Mucosa of stomach (tissue), 1 donor: ENCODE results near the gene EBP.
A peak's percentile ranks its signal among the peaks of the same experiment; 100 is the strongest.

Experiments
- H3K27me3 ChIP-seq: one replicate; pipeline ENCODE4 v1.7.0; 2013; ENCODE audit warnings: mild to moderate bottlenecking, low read length; ENCODE audit not compliant: control insufficient read depth, insufficient read depth
- H3K36me3 ChIP-seq: one replicate; pipeline ENCODE4 v1.7.0; 2013; ENCODE audit warnings: low read length; ENCODE audit not compliant: control insufficient read depth, insufficient read depth
- H3K4me1 ChIP-seq: one replicate; pipeline ENCODE4 v1.7.0; 2013; ENCODE audit warnings: mild to moderate bottlenecking, low read length; ENCODE audit not compliant: control insufficient read depth, insufficient read depth
- H3K4me3 ChIP-seq: one replicate; pipeline ENCODE4 v1.7.0; 2013; ENCODE audit warnings: low read length
- H3K9ac ChIP-seq: one replicate; pipeline ENCODE4 v1.7.0; 2013; ENCODE audit warnings: mild to moderate bottlenecking, low read length, moderate library complexity
- H3K9me3 ChIP-seq: one replicate; pipeline ENCODE4 v1.7.0; 2013; ENCODE audit warnings: mild to moderate bottlenecking, low read length, moderate library complexity; ENCODE audit not compliant: control insufficient read depth
- donor health status: Pancreatic carcinoma.

EBP gene

DNA sequence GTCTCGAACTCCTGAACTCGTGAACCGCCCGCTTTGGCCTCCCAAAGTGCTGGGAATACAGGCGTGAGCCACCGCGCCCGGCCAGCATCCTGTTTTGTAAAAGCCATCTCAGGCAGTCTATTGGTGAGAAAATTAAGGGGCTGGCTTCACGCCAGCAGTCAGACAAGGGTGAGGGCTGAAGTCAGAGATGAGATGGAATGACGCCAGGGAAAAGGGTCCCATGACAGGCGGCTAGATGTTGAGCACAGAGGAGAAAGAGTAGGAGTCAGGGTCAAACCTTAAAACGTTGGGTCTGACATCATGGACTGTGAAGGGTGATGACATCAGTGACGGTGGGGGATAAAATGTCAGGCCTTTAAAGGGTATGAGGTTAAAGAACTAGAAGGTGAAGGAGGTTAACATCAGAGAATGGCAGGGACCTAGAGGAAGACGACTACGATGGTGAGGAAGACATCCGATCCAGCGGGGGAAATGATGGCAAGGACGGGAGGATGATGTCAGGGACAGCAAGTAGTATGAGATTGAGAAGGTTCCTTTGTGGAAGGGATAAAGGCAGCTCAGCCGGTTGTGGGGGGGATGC, 52.2 kb downstream of the EBP start:
- H3K27me3 ChIP-seq = no peaks in the 10 kb centered on the region
- no peaks in the 10 kb centered on the region for H3K9me3 ChIP-seq
- H3K4me3 ChIP-seq = no peak overlapping the region
- peaks cover 8% of the 10 kb centered on the region for H3K36me3 ChIP-seq
- peaks cover 15% of the 10 kb centered on the region for H3K4me1 ChIP-seq
- H3K9ac ChIP-seq = peak overlapping the region; percentile 96

- Histone ChIP-seq H3K36me3 (peaks cover 8% of the 10 kb centered on the region), H3K27me3 (no peaks in the 10 kb centered on the region), H3K4me1 (peaks cover 15% of the 10 kb centered on the region), H3K9ac (peak within 1 kb of the TSS; percentile 96), H3K4me3 (peak within 1 kb of the TSS; percentile 82), H3K9me3 (no peaks in the 10 kb centered on the region)
These were observed 53.0 kb downstream of the EBP start, which contains the start of gene RBM3 for GRCh38 chrX:48574270-48575266. RBM3 (plus strand) TSS chrX:48574484; CDS start chrX:48575181, 697 bp downstream.

DNA sequence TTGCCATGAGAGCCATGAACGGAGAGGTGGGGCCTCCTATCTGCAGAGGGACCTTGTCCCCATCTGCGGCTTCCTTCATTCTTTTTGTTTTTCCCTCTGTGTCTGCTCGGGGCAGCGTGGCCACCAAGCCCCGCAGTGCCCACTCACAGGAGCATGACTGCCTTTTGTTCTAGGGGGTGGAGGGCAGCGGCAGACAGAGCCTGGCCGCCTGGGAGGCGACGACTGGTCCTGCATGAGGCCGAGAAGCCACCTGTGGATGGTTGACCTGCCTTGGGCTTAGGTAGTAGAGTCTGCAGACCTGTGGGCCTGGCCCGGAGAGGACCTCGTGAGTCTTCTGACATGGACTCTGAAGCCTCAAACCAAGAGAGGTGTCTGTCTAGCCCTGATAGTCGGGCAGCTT, 54.0 kb downstream of the EBP start:
- Histone ChIP-seq H3K4me3 (peak overlapping the region; percentile 82), H3K36me3 (peaks cover 8% of the 10 kb centered on the region)

DNA sequence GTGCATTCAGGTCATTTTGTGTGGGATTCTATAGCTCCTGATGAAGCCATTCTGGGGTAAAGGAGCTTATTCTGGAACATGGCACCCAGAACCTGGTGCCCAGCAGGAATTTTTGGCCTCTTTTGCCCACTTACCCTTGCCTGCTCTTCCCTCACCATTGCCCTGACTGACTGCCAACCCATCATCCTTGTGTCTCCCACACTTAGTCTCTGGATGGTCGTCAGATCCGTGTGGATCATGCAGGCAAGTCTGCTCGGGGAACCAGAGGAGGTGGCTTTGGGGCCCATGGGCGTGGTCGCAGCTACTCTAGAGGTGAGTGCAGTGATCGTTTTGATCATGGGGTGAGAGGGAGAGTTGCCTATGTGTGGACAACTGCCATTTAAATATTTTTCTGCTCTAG, 54.5 kb downstream of the EBP start:
- peaks cover 8% of the 10 kb centered on the region for H3K36me3 ChIP-seq
- no peak overlapping the region for H3K9ac ChIP-seq
- H3K4me3 ChIP-seq = peak overlapping the region; percentile 82
- no peaks in the 10 kb centered on the region for H3K27me3 ChIP-seq
- no peaks in the 10 kb centered on the region for H3K9me3 ChIP-seq
- peaks cover 15% of the 10 kb centered on the region for H3K4me1 ChIP-seq

More for the DNA sequence above, 54.0 kb downstream of the EBP start:
- peaks cover 15% of the 10 kb centered on the region for H3K4me1 ChIP-seq
- no peaks in the 10 kb centered on the region for H3K9me3 ChIP-seq
- no peaks in the 10 kb centered on the region for H3K27me3 ChIP-seq
- H3K9ac ChIP-seq = peak overlapping the region; percentile 96
